Activated CD8-positive, alpha-beta memory T cell treated with anti-CD3 and anti-CD28 coated beads for 1 hour (primary cell): ENCODE results near the gene TTYH2.

ENCODE experiments used
- DNase-seq, 2 donors: peaks; one replicate each; pipeline ENCODE4 v3.0.0-alpha.2; 2020; ENCODE audit warnings: low read depth in 1 of 2; ENCODE audit errors: extremely low read depth in 1 of 2

Gene TTYH2

DNA sequence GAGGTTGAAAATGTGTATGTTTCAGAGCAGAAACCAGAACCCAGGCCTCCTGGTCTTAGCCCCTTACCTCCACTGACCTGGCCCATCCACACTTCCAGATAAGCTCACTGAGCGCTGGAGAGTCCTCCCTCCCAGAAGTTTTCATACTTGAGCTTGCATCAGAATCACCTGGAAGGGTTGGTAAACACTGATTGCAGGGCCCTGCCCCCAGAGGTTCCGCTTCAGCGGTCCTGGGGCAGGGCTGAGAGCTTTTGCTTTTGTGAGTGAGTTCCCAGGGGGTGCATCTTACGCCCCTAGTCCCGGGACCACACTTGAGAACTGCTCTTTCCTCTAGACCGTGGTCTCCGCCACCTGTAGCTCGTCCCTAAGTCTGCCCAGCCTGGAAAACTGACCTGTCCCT lies 20.6 kb downstream of the TTYH2 start:
- DNase-seq: no peak

DNA sequence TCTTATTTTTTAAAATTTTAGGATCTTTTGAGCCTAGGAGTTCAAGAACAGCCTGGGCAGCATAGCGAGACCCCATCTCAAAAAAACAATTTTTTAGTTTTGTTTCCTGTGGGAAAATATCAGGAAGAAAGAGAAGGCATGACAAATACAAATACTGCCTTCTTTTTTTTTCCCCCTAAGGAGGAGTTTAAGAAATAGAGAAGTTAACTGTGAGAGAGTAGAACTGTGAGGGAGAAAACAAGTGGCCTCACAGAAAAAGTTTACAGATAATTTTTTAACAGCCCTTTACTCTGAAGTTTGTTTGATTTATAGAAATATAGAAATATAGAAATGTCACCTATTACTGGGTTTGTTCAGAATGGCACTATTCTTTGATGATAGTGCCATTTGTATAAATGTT lies 21.1 kb downstream of the TTYH2 start:
- no peak for DNase-seq

DNA sequence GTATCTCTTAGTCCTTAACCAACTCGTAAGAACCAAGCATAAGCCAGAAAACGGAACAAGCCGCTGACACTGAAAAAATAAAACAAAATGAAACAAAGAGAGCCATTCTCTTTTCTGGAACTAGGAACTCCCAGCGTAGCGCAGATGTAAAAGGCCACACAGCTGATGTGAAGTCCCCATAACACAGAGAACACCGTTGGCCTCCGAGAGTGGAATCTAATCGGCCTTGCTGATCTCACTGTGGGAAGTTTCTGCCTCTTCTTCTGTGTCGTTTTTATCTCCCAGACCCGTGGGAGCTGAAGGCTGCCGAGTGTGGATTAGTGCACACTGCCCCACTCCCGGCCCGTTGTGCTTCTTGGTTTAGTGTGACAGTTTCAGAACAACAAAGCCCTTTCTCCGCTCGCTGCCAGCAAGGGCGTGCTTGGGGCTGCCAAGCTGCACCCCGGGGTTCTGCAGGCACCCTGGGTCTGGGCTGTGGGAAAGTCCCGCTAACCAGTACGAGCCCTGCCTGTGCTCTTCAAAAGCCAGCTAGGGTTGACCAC lies 21.7 kb downstream of the TTYH2 start:
- no peak for DNase-seq

DNA sequence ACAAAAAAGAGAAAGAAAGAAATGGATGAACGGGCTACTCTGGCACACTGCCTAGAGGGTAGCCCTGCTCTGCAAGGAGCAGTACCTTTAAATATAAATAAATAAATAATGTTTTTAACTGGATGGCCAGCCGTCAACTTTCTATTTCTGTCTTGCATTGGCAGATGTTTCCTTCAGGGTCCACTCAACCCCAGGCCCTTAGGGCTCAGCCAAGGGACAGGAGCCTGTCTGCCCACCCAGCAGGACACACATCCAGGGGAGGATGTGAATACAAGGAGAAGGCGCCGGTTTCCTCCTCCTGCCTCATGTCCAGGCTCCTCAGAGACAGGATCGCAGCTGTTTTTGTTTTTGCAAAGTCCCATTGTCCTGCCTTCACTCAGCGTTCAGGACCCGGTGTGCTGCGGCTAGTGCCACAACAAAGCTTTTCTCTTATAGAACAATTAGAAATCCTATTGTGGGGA lies 22.6 kb downstream of the TTYH2 start:
- DNase-seq: no peak

DNA sequence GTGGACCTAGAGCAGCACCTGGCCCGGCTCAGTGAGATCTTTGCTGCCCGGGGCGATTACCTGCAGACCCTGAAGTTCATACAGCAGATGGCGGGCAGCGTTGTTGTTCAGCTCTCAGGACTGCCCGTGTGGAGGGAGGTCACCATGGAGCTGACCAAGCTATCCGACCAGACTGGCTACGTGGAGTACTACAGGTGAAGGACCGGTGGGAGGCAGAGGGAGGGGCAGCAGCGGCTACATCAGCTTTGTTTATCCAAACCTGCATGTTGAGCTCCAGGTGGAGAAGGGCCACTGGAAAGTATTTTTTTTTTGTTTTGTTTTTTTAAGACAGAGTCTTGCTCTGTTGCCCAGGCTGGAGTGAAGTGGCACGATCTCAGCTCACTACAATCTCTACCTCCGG lies 23.9 kb downstream of the TTYH2 start:
- DNase-seq: no peak

DNA sequence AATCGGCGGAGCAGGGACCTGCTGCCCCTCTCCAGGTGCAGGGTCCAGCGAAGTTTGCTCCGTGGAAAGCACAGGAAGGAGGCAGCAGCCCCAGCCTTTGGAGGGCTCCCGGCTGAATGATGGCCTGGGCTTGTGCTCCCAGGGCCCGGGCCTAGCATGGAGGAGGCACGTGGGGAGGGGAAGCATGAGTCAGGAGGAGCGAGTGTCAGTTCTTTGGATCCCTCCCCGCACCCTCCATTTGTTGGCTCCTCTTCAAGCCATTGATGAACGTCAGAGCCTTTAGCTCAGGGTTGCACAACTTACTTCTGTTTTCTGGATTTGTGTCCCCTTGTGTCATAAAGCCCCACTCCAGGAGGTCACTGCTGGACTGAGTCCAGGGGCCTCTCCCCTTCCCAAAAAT lies 25.8 kb downstream of the TTYH2 start:
- DNase-seq: no peak

DNA sequence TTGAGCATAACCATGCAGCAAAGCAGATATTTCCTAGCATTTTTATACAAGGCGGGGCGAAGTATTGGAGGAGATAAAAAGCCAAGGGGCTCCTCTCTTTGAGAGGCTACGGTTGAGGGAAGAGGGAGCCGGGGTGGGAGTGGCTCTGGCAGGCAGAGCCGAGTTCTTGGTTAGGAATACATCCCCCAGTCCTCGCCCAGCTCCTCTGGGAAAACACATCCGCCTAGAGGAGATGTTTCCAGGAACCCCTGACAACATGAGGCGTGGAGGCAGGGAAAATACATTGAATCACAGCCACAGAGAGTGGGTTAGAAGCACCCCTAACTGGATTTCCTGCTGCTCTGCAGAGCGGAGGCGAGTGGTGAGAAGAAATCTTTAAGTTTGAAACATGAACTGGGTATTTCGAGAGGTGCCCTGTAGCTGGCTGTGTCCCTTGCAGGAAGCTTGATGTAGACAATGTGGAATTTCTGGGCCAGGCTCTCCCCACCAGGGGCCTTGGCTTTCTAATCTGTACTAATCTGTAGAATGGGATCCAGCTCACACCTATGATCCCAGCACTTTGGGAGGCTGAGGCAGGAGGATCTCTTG lies 27.3 kb downstream of the TTYH2 start:
- no peak for DNase-seq

DNA sequence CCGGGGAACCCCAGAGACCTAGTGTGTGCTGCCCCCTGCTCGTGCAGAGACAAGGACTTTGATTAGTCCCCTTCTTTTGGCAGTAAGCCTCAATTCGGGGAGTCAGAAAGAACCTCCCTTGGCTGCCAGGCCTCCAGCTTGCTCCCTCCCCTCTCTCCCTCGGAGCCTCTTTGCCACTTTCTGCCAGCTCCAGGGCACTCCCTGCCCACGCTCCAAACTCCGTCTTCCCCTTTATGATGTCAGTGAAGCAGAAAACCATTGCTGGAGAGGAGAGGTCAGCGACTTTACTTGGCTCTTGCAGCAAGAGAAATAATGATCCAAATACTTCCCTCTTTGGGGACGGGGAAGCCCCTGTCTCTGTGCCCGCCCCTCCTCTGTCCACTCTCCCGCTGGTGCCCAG lies 28.1 kb downstream of the TTYH2 start:
- no peak for DNase-seq

DNA sequence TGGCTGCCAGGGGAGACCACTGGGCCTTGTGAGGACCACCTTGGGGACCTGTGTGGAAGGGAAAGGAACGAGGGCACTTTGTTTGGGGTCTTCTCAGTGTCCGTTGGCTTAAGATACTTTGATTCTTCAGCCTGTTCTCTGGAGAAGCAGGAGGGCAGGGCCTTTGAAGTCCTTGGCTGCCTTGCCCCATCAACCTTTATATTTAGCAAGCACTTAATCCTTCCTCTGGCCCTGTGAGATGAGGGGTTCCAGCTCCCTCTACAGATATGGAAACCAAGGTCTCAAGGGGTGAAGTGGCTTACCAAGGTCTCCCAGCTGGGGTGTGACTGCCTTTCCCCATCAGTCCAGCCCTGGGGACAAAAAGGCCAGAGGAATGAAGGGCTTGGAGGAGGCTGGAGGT lies 28.5 kb downstream of the TTYH2 start:
- DNase-seq: no peak

DNA sequence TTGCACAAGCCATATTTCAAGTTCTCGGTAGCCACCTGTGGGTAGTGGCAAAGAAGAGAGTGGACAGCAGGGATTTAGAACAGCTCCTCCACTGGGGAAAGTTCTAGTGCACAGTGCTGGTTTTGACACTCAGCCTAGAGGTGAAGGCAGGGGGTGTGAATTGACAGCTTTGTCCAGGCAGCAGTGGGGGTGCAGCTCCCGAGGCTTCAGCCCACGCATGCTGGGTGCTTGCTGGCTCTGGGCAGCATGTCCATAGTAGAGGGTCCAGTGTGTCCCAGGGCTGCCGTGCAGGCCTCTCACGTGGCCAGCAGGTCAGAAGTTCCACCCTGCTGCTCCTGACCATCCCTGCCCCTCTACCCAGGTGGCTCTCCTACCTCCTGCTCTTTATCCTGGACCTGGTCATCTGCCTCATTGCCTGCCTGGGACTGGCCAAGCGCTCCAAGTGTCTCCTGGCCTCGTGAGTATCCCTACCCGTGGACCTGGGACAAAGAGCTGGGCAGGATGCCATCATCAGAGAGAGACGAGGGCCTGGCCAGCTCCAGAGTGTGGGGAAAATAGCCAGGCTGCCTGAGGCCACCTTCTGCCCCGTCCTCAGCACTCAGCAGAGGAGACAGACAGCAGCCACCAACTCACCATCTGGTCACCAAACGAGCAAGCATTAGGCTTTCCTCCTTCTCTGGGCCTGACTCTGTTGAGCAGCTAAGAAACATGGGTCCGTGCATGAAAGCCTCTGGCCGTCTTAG lies 29.8 kb downstream of the TTYH2 start:
- DNase-seq: no peak

DNA sequence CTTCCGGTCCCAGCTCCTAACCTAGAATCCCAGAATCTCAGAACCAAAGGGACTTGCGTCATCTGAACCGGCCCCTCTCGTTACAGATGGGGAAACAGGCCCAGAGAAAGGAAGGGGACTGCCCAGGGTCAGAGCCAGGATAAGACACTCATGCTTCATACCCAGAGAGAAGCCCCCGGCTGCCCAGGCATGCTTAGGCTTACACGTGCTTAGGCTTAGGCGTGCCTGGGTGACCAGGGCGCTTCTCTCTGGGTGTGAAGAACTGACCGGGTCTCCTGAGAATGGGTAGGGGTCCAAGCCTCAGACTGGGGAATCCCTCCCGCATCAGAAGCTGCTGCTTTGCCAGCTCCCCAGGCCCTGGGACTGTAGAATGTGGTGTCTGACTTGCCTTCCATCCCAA lies 30.8 kb downstream of the TTYH2 start:
- no peak for DNase-seq

DNA sequence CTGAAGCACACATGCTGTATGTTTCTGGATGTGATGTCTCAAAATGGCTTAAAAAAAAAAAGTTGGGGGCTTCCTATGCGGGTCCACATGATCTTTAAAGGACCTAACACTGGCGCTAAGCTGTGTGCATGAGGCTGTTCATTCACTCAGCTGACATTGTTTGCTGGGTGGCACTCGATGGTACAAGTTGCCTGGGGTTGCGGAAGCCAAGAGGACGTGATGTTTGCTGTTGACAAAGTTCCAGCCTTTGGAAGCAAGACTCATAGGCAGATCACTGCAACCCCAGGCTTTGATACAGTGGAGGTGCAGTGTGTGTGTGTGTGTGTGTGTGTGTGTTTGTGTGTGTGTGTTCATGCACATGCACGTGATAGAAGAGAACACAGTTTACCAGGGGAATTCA lies 31.2 kb downstream of the TTYH2 start:
- no peak for DNase-seq

DNA sequence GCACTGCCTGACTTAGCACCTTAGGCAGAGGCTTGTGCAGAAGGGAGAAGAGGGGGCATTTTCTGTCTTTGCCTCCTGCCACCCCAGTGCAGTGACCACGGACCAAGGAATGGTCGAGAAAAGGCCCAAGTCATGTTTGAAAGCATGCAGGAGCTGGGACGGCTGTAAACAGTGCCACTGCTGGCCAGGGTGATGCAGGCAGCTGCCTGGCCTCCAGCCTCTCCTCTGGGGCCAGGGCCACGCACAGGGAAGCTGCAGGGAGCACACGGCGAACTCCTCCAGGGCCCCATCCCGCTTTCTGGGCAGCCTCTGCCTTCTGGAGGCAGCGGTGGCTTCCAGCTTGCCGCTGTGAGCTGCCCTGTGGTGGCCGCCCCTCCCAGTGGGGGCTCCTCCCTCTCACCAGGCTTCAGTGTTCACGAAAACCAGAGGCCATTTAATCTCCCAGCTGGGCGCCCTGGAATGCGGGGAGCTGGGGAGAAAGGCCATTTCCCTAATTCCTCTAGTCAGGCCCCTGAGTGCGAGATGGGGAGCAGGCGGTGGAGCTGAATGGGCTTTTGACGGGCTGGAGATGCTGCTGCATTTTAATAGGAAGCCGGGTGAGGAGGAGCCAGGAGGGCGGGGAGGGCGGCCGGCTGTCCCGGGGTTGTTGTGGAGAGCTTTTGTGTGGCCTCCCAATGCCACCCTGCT lies 31.9 kb downstream of the TTYH2 start:
- DNase-seq: no peak

DNA sequence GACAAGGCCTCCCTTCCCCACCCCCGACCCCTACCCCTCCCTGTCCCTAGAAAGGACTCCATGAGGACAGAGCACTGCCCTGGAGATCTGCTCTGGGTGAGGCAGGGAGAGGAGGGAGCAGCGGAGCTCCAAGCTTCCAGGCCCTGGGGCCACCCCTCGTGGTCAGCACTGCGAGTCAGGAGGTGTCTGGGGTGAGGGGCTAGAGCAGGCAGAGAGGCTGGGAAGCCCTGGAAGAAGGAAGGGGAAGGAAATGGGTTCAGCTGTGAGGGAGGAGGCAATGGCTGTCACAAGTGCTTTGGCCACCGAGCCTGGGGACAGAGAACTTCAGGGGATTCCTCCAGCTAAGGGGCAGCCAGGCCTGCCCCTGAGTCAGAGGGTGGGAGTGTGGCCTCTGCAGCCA lies 32.5 kb downstream of the TTYH2 start:
- DNase-seq: no peak

DNA sequence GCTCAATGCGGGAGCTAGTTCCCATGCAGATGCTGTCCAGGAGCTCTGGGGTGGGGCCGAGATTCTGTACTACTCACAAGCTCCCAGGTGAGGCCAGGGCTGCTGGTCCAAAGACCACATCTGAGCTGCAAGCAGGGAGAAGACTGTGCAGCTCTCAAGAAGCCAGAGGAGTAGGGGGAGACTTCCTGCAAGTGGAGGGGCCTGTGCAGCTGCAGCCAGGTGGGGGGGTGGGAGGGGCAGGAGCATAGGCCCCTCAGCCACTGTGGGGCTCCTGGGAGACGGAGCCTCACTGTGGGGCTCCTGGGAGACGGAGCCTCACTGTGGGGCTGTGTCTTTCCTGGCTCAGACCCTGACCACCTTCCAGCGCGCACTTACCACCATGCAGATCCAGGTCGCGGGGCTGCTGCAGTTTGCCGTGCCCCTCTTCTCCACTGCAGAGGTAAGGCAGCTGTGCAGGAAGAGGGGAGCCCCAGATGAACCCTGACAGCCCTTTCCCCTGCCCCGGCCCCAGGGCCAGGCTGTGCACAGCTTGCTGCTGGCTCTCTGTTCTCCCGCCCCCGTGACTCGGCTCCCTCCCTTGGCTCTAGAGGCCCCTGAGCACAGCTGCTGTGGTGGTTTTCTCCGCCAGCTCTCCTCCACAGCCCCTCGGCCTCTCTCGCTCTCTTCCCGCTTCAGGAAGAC lies 36.4 kb downstream of the TTYH2 start:
- DNase-seq: no peak

DNA sequence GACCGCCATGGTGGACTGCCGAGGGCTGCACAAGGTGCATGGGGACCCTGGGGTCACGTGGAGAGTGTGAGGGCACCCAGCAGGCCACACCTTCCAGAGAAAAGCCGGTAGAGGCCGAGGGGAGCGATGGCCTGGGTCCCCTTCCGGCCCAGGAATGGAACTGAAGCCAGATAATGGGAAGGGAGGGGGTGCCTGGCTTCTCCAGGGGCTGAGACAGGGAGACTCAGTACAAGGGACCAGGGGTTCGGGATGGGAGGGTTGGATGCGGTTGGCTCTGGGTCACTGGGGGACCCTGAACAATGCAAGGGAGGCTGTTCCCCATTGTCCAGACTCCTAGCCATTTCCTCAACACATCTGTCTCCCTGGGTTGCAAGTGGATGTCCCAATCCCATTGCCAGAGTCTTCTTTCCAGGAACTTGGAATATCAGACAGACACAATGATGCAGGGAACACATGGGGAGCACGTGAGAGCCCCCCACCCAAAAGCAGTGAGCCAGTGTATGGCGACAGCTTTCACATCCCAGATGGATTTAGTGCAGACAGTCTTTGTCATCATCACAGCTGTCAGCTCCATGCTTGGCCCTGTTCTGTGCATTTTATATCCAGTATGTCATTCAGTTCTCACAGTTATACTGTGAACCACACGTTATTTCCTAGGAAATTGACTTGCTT lies 37.1 kb downstream of the TTYH2 start:
- no peak for DNase-seq

DNA sequence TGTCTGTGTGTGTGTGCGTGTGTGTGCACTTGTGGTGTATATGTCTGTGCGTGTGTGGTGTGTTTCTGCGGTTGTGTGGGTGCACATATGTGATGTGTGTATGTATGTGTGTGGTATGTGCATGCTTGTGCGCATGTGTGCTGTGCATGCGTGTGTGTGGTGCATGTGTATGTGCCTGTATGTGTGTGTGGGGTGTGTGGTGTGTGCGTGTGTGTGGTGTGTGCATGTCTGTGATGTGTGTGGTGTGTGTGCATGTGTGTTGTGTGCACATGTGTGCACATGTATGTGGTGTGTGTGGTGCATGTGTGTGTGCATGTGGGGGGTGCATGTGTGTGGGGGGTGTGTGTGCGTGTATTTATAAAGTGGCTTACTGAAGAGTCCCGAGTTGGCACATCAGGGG lies 37.7 kb downstream of the TTYH2 start:
- no peak for DNase-seq

DNA sequence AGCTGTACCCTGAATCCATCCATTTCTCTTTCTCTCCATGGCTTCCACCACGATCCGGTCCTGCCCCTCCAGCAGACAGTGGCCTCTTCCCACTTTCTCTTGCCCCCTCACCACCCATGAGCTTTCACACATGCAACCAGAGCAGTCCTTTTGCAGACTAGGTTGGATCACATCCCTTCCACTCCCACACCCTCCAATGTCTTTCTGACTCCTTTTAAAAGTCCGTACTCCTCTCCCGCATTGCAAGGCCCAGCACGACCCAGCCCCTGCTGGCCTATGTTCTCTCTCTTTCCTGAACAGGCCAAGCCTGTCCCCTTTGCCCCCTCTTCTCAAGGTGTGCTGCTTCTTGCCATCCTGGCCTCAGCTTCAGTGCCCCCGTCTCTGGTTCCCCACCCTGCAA lies 38.2 kb downstream of the TTYH2 start:
- DNase-seq: no peak

DNA sequence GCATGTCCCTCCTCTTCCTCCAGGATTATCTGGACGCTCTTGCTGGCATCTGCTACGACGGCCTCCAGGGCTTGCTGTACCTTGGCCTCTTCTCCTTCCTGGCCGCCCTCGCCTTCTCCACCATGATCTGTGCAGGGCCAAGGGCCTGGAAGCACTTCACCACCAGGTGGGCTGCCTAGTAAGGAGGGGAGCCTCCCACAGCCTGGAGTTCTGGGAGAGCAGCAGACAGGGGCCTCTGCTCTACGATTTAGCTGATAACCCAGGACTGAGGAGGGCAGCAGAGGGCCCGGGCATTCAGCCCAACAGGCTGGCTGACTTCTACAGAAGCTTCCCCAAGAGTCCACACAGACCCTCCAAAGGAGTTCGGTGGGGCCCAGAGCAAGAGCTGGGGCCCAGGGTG lies 38.8 kb downstream of the TTYH2 start:
- no peak for DNase-seq

DNA sequence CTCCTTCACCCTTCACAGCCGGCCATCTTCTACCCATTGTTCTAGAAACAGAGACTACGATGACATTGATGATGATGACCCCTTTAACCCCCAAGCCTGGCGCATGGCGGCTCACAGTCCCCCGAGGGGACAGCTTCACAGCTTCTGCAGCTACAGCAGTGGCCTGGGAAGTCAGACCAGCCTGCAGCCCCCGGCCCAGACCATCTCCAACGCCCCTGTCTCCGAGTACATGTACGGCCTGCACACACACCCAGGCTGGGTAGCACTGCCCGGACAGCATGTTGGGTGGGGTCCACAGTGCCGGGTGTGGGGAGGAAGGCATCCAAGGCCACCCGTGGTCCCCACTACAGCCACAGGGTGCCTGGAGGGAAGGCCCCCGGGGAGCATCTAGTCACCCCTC lies 39.7 kb downstream of the TTYH2 start:
- no peak for DNase-seq

DNA sequence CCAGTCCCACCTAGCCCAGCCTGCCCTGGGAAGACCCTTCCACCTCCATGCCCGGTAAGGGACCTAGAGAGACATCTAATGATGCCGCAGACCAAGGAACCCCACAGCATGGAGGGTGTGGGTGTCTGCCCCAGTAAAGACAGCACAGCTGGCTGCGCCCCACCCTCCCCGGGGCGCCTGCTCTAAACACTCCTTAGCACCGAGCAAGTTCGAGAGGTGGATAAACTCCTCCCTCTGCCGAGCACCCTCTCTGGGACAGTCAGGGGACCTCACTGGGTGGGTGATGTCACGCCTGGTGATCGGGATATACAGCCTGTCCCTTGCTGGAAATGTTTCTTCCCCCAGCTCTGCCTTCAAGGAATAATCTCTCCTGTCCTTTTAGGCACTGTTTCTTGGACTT lies 43.9 kb downstream of the TTYH2 start:
- no peak for DNase-seq
